ENCODE data around the gene PIGS. TPM values are rescaled to one million over a fixed set of nuclear protein-coding genes. Genes with fewer than 3 reads are reported as not detected.

Gene PIGS
- total and polyA plus RNA-seq, 2 experiments from 2014 or later, result 72.7 to 76.0 TPM

- no peaks in the 10 kb centered on the region for H4K20me1 ChIP-seq (ENCODE audit: insufficient read depth)
- no peaks in the 10 kb centered on the region for H3F3A ChIP-seq (ENCODE audit: insufficient read depth)
- no peak overlapping the region for H3K9ac ChIP-seq
- 67 to 70% methylated on average over 6 of the region's 6 CpGs for WGBS, 2 experiments (ENCODE audit: low coverage in 1 of 2, low lambda C conversion rate in 2 of 2, missing lambda C conversion rate in 2 of 2)
- H3K9me3 ChIP-seq (ENCODE audit: low read depth), result no peaks in the 10 kb centered on the region
- peaks cover 3% of the 10 kb centered on the region; the same call in 1 of the 2 replicates for H3K79me2 ChIP-seq (ENCODE audit: insufficient read depth)
- no peak overlapping the region for H3K27ac ChIP-seq
- in situ Hi-C loops (cut with MboI), result no loop called here
- H3K4me2 ChIP-seq (ENCODE audit: unreplicated experiment), result no peak overlapping the region
- H2AFZ ChIP-seq, result no peak overlapping the region
- H3K27me3 ChIP-seq (replicated peaks; ENCODE audit: insufficient read depth), result no peaks in the 10 kb centered on the region
- H3K36me3 ChIP-seq (ENCODE audit: low read depth), result no peaks in the 10 kb centered on the region
- no peak for DNase-seq
- no peaks in the 10 kb centered on the region for H3K4me1 ChIP-seq (ENCODE audit: insufficient read depth)
- no peak overlapping the region for H3K4me3 ChIP-seq
- TF ChIP-seq EZH2 (IDR thresholded peaks at IDR 0.05; ENCODE audit: insufficient read depth, poor library complexity, severe bottlenecking) (no peak), EZH2phosphoT487 (IDR thresholded peaks at IDR 0.05; ENCODE audit: insufficient read depth, low read depth) (no peak)
- no peaks in the 10 kb centered on the region for H3K9me2 ChIP-seq (ENCODE audit: insufficient read depth)
Measured at GRCh38 chr17:28545787-28546415, 25.4 kb downstream of the PIGS start.

DNA sequence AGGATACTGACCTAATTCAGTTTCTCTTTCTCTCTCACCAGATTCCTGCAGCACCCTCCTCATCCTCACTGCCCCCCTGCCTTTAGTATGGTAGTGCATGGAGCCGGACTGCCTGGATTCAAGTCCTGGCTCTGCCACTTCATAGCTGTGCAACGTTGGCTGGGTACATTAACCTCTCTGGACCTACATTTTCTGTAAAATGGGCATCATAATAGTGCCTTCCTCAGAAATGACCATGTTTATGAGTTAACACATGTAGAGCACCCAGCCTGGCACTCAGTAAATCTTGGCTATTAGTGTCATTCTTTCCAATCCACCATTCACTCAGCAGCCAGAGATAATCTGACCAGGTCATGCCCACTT is 26.2 kb downstream of the PIGS start:
- H3K27ac ChIP-seq, result no peak overlapping the region
- no peaks in the 10 kb centered on the region for H4K20me1 ChIP-seq (ENCODE audit: insufficient read depth)
- no peak overlapping the region for H3K9ac ChIP-seq
- H3K9me3 ChIP-seq (ENCODE audit: low read depth), result no peaks in the 10 kb centered on the region
- no peak overlapping the region for H2AFZ ChIP-seq
- H3K4me3 ChIP-seq, result no peak overlapping the region
- DNase-seq, result no peak
- 55 to 68% methylated on average over 2 of the region's 2 CpGs for WGBS, 2 experiments (ENCODE audit: low coverage in 1 of 2, low lambda C conversion rate in 2 of 2, missing lambda C conversion rate in 2 of 2)
- H3K27me3 ChIP-seq (replicated peaks; ENCODE audit: insufficient read depth), result no peaks in the 10 kb centered on the region
- no peaks in the 10 kb centered on the region for H3K4me1 ChIP-seq (ENCODE audit: insufficient read depth)
- no peaks in the 10 kb centered on the region for H3K79me2 ChIP-seq (ENCODE audit: insufficient read depth)
- no peak for TF ChIP-seq EZH2 (IDR thresholded peaks at IDR 0.05; ENCODE audit: insufficient read depth, poor library complexity, severe bottlenecking)
- no peak for TF ChIP-seq EZH2phosphoT487 (IDR thresholded peaks at IDR 0.05; ENCODE audit: insufficient read depth, low read depth)
- H3K36me3 ChIP-seq (ENCODE audit: low read depth), result no peaks in the 10 kb centered on the region
- in situ Hi-C loops (cut with MboI), result no loop called here
- no peaks in the 10 kb centered on the region for H3F3A ChIP-seq (ENCODE audit: insufficient read depth)
- H3K9me2 ChIP-seq (ENCODE audit: insufficient read depth), result no peaks in the 10 kb centered on the region
- H3K4me2 ChIP-seq (ENCODE audit: unreplicated experiment), result no peak overlapping the region

- H3K79me2 ChIP-seq (ENCODE audit: insufficient read depth), result no peaks in the 10 kb centered on the region
- no peak for DNase-seq
- H2AFZ ChIP-seq, result no peak overlapping the region
- H3K4me2 ChIP-seq (ENCODE audit: unreplicated experiment), result no peak overlapping the region
- WGBS, 2 experiments (ENCODE audit: low coverage in 1 of 2, low lambda C conversion rate in 2 of 2, missing lambda C conversion rate in 2 of 2), result 87 to 91% methylated on average over 4 of the region's 4 CpGs
- no peaks in the 10 kb centered on the region for H3K4me1 ChIP-seq (ENCODE audit: insufficient read depth)
- H3K4me3 ChIP-seq, result no peak overlapping the region
- H3K27me3 ChIP-seq (replicated peaks; ENCODE audit: insufficient read depth), result no peaks in the 10 kb centered on the region
- H3K9me2 ChIP-seq (ENCODE audit: insufficient read depth), result no peaks in the 10 kb centered on the region
- H4K20me1 ChIP-seq (ENCODE audit: insufficient read depth), result no peaks in the 10 kb centered on the region
- in situ Hi-C loops (cut with MboI), result no loop called here
- H3F3A ChIP-seq (ENCODE audit: insufficient read depth), result no peaks in the 10 kb centered on the region
- no peaks in the 10 kb centered on the region for H3K36me3 ChIP-seq (ENCODE audit: low read depth)
- H3K9ac ChIP-seq, result no peak overlapping the region
- no peak overlapping the region for H3K27ac ChIP-seq
- TF ChIP-seq EZH2 (IDR thresholded peaks at IDR 0.05; ENCODE audit: insufficient read depth, poor library complexity, severe bottlenecking) (no peak), EZH2phosphoT487 (IDR thresholded peaks at IDR 0.05; ENCODE audit: insufficient read depth, low read depth) (no peak)
- H3K9me3 ChIP-seq (ENCODE audit: low read depth), result no peaks in the 10 kb centered on the region
Measured at GRCh38 chr17:28544402-28545140, 26.8 kb downstream of the PIGS start.

- Histone ChIP-seq H3K9me3 (ENCODE audit: low read depth) (no peaks in the 10 kb centered on the region), H3K36me3 (ENCODE audit: low read depth) (no peaks in the 10 kb centered on the region), H2AFZ (no peak overlapping the region), H3K9me2 (ENCODE audit: insufficient read depth) (no peaks in the 10 kb centered on the region), H3K27ac (no peak overlapping the region), H3K27me3 (replicated peaks; ENCODE audit: insufficient read depth) (no peaks in the 10 kb centered on the region), H4K20me1 (ENCODE audit: insufficient read depth) (no peaks in the 10 kb centered on the region), H3F3A (ENCODE audit: insufficient read depth) (no peaks in the 10 kb centered on the region), H3K9ac (no peak overlapping the region), H3K4me3 (no peak overlapping the region), H3K79me2 (ENCODE audit: insufficient read depth) (no peaks in the 10 kb centered on the region), H3K4me2 (ENCODE audit: unreplicated experiment) (no peak overlapping the region), H3K4me1 (ENCODE audit: insufficient read depth) (no peaks in the 10 kb centered on the region)
- no peak for DNase-seq
- in situ Hi-C loops (cut with MboI), result no loop called here
- TF ChIP-seq EZH2phosphoT487 (IDR thresholded peaks at IDR 0.05; ENCODE audit: insufficient read depth, low read depth) (no peak), EZH2 (IDR thresholded peaks at IDR 0.05; ENCODE audit: insufficient read depth, poor library complexity, severe bottlenecking) (no peak)
- 64 to 78% methylated on average over 4 of the region's 4 CpGs for WGBS, 2 experiments (ENCODE audit: low coverage in 1 of 2, low lambda C conversion rate in 2 of 2, missing lambda C conversion rate in 2 of 2)
Measured at GRCh38 chr17:28541439-28541838, 29.9 kb downstream of the PIGS start.
